CD4-positive, alpha-beta T cell treated with Interleukin-17A for 4 hours (primary cell): ENCODE measurements around the gene HPCAL1.
"Not testable (repeated sequence)": the region's sequence is repeated elsewhere in the genome, so short reads cannot be mapped to it uniquely, and the experiment has no call there.

Source experiments
- DNase-seq: peaks from one replicate; pipeline ENCODE4 v3.0.0-alpha.2; 2020; ENCODE audit warnings: mixed read lengths

The HPCAL1 gene

GRCh38 chr2:10285191-10285555, 17.5 kb upstream of the HPCAL1 start:
- no peak for DNase-seq

- no peak for DNase-seq
Observed at GRCh38 chr2:10285556-10286198, 17.0 kb upstream of the HPCAL1 start.

GRCh38 chr2:10286216-10287037, 16.3 kb upstream of the HPCAL1 start:
- no peak for DNase-seq

- no peak for DNase-seq
Observed at GRCh38 chr2:10287761-10288160, 14.9 kb upstream of the HPCAL1 start.

- DNase-seq: no peak
Observed at GRCh38 chr2:10288606-10289005, 14.1 kb upstream of the HPCAL1 start.

- DNase-seq: no peak
Observed at GRCh38 chr2:10289352-10289751, 13.4 kb upstream of the HPCAL1 start.

- no peak for DNase-seq
Observed at GRCh38 chr2:10289891-10290290, 12.8 kb upstream of the HPCAL1 start.

- DNase-seq: not testable (repeated sequence)
Observed at GRCh38 chr2:10291376-10291775, 11.3 kb upstream of the HPCAL1 start.

GRCh38 chr2:10292033-10292432, 10.7 kb upstream of the HPCAL1 start:
- DNase-seq: no peak

- no peak for DNase-seq
Observed at GRCh38 chr2:10293603-10294002, 9.1 kb upstream of the HPCAL1 start.

GRCh38 chr2:10294077-10294476, 8.6 kb upstream of the HPCAL1 start:
- DNase-seq: no peak

GRCh38 chr2:10295649-10296048, 7.1 kb upstream of the HPCAL1 start:
- not testable (repeated sequence) for DNase-seq

GRCh38 chr2:10296142-10296541, 6.6 kb upstream of the HPCAL1 start:
- DNase-seq: no peak

GRCh38 chr2:10297191-10297830, 5.4 kb upstream of the HPCAL1 start:
- DNase-seq: no peak

- peak; percentile 85 for DNase-seq
Observed at GRCh38 chr2:10297959-10298531, 4.7 kb upstream of the HPCAL1 start.

GRCh38 chr2:10298777-10299176, 3.9 kb upstream of the HPCAL1 start:
- not testable (repeated sequence) for DNase-seq

- no peak for DNase-seq
Observed at GRCh38 chr2:10300328-10300920, 2.3 kb upstream of the HPCAL1 start.

GRCh38 chr2:10300997-10301940, 1.4 kb upstream of the HPCAL1 start:
- peak; percentile 48 for DNase-seq

- peak; percentile 39 for DNase-seq
Observed at GRCh38 chr2:10301941-10302478, 694 bp upstream of the HPCAL1 start.

- peak; percentile 53 for DNase-seq
Observed at GRCh38 chr2:10303181-10303693, 533 bp downstream of the HPCAL1 start.

- peak; percentile 61 for DNase-seq
Observed at GRCh38 chr2:10303694-10304378, 1.1 kb downstream of the HPCAL1 start.
